ENCODE measurements around the gene REC114.

REC114 gene

GRCh38 chr15:73608475-73608874, 165.5 kb downstream of the REC114 start:
- no peak for DNase-seq

GRCh38 chr15:73608941-73609340, 166.0 kb downstream of the REC114 start:
- DNase-seq = no peak
